Nephron progenitor cell (in vitro differentiated cells): ENCODE data around the gene CLTC.

ENCODE experiments used
- DNase-seq: peaks from one replicate; pipeline ENCODE4 v3.0.0; 2021
- H3K27ac Mint-ChIP-seq: 2 replicates; pipeline ENCODE4 v1.8.0; 2021; ENCODE audit warnings: mild to moderate bottlenecking, moderate library complexity, mixed read lengths
- H3K27me3 Mint-ChIP-seq: 2 replicates; pipeline ENCODE4 v1.8.0; 2021; ENCODE audit warnings: mild to moderate bottlenecking, low read depth, mixed read lengths; ENCODE audit not compliant: poor library complexity
- H3K36me3 Mint-ChIP-seq: 2 replicates; pipeline ENCODE4 v1.8.0; 2021; ENCODE audit warnings: low read depth, mixed read lengths
- H3K4me1 Mint-ChIP-seq: 2 replicates; pipeline ENCODE4 v1.8.0; 2021; ENCODE audit warnings: mixed read lengths
- H3K4me3 Mint-ChIP-seq: 2 replicates; pipeline ENCODE4 v1.8.0; 2021; ENCODE audit warnings: mild to moderate bottlenecking, moderate library complexity, mixed read lengths
- H3K9me3 Mint-ChIP-seq: 2 replicates; pipeline ENCODE4 v1.8.0; 2021; ENCODE audit warnings: mild to moderate bottlenecking, moderate library complexity, mixed read lengths
- TF ChIP-seq, protein P1 (sequence below): fragments of 200-600 bp; sonication (generic); IDR thresholded peaks from 2 replicates; pipeline ENCODE4 v1.5.0; 2021; ENCODE audit warnings: antibody characterized with exemption

Gene CLTC

DNA sequence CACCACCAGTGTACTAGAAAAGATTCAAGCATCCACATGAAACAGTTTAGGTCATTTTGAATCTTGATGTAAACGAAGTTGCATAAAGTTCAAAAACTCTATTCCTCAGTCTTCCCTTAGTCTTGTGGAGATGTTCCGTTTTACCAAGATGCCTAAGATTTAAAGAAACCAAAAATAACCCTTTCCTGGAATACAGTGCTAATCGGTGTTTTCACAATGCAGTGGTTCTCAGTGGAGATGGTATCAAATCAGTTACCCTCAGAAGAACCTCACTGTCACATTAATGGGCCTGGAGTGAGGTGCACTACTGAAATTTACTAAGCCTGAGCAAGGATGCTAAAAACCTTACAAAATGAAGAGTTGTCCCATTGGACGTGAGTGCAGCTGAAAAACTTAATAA is 78.4 kb downstream of the CLTC start:
- peaks cover 16% of the 10 kb centered on the region for H3K4me1 Mint-ChIP-seq
- TF ChIP-seq, protein P1, sequence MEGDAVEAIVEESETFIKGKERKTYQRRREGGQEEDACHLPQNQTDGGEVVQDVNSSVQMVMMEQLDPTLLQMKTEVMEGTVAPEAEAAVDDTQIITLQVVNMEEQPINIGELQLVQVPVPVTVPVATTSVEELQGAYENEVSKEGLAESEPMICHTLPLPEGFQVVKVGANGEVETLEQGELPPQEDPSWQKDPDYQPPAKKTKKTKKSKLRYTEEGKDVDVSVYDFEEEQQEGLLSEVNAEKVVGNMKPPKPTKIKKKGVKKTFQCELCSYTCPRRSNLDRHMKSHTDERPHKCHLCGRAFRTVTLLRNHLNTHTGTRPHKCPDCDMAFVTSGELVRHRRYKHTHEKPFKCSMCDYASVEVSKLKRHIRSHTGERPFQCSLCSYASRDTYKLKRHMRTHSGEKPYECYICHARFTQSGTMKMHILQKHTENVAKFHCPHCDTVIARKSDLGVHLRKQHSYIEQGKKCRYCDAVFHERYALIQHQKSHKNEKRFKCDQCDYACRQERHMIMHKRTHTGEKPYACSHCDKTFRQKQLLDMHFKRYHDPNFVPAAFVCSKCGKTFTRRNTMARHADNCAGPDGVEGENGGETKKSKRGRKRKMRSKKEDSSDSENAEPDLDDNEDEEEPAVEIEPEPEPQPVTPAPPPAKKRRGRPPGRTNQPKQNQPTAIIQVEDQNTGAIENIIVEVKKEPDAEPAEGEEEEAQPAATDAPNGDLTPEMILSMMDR = no peak
- no peaks in the 10 kb centered on the region for H3K9me3 Mint-ChIP-seq
- H3K36me3 Mint-ChIP-seq = peaks cover 81% of the 10 kb centered on the region
- no peak overlapping the region for H3K27ac Mint-ChIP-seq
- DNase-seq = no peak
- no peaks in the 10 kb centered on the region for H3K27me3 Mint-ChIP-seq
- H3K4me3 Mint-ChIP-seq = no peak overlapping the region

DNA sequence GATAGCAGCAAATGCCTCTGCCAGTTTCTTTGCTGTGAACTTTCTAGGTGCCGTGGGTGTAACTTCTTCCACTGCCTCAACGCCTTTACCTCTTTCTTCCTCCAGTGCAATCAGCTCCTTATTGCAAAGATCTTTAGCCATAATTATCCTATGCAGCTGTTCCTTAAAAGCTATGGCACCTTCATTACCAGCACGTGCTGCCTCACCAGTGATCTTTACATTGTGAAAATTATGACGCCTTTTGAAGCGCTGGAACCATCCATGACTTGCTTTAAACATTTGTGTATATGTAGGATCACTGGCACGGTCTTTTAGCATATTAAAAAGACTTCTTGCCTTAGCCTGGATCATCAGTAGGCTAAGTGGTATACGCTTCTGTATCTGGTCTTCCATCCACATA is 79.5 kb downstream of the CLTC start:
- Mint-ChIP-seq H3K9me3 (no peaks in the 10 kb centered on the region), H3K27me3 (no peaks in the 10 kb centered on the region), H3K4me3 (no peak overlapping the region), H3K27ac (no peak overlapping the region), H3K4me1 (peaks cover 20% of the 10 kb centered on the region), H3K36me3 (peaks cover 81% of the 10 kb centered on the region)
- DNase-seq = no peak
- TF ChIP-seq, protein P1 = no peak

DNA sequence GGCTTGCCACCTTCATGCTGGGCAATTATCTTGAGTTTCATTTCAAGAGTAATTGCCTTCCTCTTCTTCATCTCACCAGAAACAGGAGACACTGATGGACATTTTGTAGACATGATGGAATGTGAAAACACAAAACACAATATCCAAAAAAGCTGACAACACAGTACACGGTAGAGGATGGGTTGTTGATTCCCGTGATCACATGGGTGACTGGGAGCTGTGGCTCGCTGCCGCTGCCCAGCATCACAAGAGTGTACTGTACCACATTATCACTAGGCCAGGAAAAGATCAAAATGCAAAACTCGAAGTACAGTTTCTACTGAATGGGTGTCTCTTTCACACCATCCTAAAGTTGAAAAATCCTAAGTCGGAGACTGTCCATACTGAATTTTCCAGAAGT is 80.1 kb downstream of the CLTC start:
- Mint-ChIP-seq H3K27me3 (no peaks in the 10 kb centered on the region), H3K9me3 (no peaks in the 10 kb centered on the region), H3K36me3 (peaks cover 80% of the 10 kb centered on the region), H3K4me3 (no peak overlapping the region), H3K27ac (peak overlapping the region; percentile 7), H3K4me1 (peaks cover 22% of the 10 kb centered on the region)
- TF ChIP-seq, protein P1 = no peak
- DNase-seq = no peak

DNA sequence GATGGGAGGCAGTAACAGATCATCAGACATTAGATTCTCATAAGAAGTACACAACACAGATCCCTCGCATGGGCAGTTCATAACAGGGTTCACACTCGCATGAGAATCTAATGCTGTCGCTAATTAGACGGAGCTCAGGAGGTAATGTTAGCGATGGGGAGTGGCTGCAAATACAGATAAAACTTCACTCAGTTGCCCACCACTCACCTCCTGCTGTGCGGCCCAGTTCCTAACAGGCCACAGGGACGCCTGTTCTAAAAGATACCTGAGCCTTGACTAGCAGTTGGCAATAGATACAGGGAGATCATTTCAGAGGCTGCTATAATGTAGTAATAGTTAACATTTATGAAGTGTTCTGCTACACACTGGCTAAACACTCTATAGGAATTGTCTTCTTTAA is 82.6 kb downstream of the CLTC start:
- Mint-ChIP-seq H3K9me3 (no peaks in the 10 kb centered on the region), H3K27me3 (no peaks in the 10 kb centered on the region), H3K27ac (no peak overlapping the region), H3K4me1 (peaks cover 32% of the 10 kb centered on the region), H3K36me3 (peaks cover 82% of the 10 kb centered on the region), H3K4me3 (no peak overlapping the region)
- no peak for DNase-seq
- TF ChIP-seq, protein P1 = no peak

DNA sequence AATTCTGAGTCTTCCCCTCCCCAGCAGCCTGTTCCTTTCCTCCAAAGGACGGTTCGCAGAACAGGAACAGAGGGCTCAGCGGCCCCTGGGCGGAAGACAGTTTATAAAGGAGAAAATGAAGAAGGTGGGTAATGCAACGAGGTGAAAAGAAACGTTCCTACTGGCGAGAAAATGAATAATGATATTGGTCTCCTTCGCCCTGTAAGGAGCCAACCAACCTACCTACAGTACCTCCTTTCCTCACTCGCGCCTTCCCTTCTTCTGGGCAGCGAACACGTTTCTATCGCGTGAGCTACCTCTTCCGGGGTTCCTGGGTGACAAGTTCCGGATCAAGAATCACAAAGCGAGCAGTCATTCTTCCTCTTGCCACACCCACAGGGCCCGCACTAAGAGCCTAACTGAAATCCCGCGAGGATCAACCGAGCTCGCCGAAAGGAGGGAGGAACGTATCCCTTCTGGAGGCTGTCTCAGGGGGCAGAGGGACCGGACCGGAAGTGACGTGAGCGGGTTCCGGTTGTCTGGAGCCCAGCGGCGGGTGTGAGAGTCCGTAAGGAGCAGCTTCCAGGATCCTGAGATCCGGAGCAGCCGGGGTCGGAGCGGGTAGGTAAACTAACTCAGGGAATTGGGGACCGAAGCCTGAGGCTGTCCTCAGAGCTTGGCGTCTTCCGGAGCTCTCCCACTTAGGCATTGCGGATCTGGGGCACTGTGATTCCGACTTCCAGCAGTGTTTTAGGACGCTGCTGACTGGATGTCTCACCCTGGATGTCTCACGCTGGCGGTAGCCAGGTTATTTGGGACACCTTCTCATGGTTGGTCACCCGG is 87.7 kb downstream of the CLTC start, which contains the start of the genes PTRH2 and VMP1:
Gene PTRH2, minus strand, starts transcription at position 282 of the 822 bp plus-strand sequence. CDS start 9,452 bp downstream, outside the sequence.
Gene VMP1, plus strand, starts transcription at position 506 of the 822 bp plus-strand sequence. CDS start 23,793 bp downstream, outside the sequence.
- peak within 1 kb of the TSS; percentile 99 for H3K27ac Mint-ChIP-seq
- TF ChIP-seq, protein P1 = no peak
- peaks cover 38% of the 10 kb centered on the region for H3K4me1 Mint-ChIP-seq
- no peaks in the 10 kb centered on the region for H3K27me3 Mint-ChIP-seq
- peak within 1 kb of the TSS; percentile 96 for H3K4me3 Mint-ChIP-seq
- H3K9me3 Mint-ChIP-seq = no peaks in the 10 kb centered on the region
- peak; percentile 95 for DNase-seq
- H3K36me3 Mint-ChIP-seq = peaks cover 36% of the 10 kb centered on the region

DNA sequence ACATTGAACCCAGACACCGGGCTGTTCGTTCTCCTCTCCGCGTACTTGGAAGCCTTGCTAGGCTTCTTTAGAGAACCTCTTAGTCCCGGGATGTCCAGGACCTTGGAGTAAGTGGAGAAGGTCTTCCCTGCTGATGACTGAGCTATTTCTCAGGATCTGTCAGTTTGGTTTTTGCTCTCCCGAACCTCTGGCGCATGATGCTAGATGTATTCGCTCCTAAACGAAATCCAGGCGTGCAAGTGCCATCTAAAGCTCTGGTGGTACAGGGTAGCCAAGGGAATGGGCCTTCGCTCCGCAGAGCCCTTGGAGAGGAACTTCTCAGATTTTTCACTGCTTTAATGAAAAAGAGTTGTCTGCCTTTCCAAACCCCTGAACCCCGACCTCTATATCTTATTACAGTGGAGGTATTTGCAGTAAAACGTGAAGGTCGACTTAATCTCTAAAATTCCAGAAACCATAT is 88.3 kb downstream of the CLTC start:
- TF ChIP-seq, protein P1 = no peak
- DNase-seq = peak; percentile 24
- Mint-ChIP-seq H3K27ac (peak overlapping the region; percentile 99), H3K9me3 (no peaks in the 10 kb centered on the region), H3K4me3 (peak overlapping the region; percentile 96), H3K36me3 (peaks cover 29% of the 10 kb centered on the region), H3K4me1 (peaks cover 38% of the 10 kb centered on the region), H3K27me3 (peaks cover 2% of the 10 kb centered on the region)
